ENCODE measurements around the gene MGMT.

Gene MGMT

GRCh38 chr10:129796710-129797420 lies 329.8 kb downstream of the MGMT start:
- Histone ChIP-seq H3K9ac (no peak overlapping the region), H3K27ac (no peak overlapping the region), H3K4me1 (peaks cover 0 to 10% (median 0%) of the 10 kb centered on the region in 10 experiments; a peak in 3 of 20 replicates), H4K20me1 (no peaks in the 10 kb centered on the region), H3K4me2 (peak overlapping the region in 1 of 11 experiments; percentile 11; a peak in 2 of 22 replicates), H3K9me3 (replicated peaks in 1 of 11) (peaks cover 0 to 8% (median 0%) of the 10 kb centered on the region in 11 experiments; a peak in 3 of 22 replicates), H3K36me3 (0 out of 22 replicates have a peak, but pooled peaks cover 0 to 3% (median 0%) of the 10 kb centered on the region in 11 experiments), H3K27me3 (no peaks in the 10 kb centered on the region), H3K4me3 (no peak overlapping the region)
- no peak for TF ChIP-seq Cebpa-rat (IDR thresholded peaks at IDR 0.05)

GRCh38 chr10:129799942-129800341 lies 332.9 kb downstream of the MGMT start:
- TF ChIP-seq Cebpa-rat (IDR thresholded peaks at IDR 0.05), result no peak
- Histone ChIP-seq H3K4me1 (peaks cover 0 to 10% (median 0%) of the 10 kb centered on the region in 10 experiments; a peak in 3 of 20 replicates), H3K27ac (no peak overlapping the region), H3K27me3 (no peaks in the 10 kb centered on the region), H3K9me3 (replicated peaks in 1 of 11) (peaks cover 25 to 31% (median 28%) of the 10 kb centered on the region in 11 experiments), H4K20me1 (no peaks in the 10 kb centered on the region), H3K4me3 (no peak overlapping the region), H3K4me2 (no peak overlapping the region), H3K9ac (no peak overlapping the region), H3K36me3 (no peaks in the 10 kb centered on the region)

- TF ChIP-seq Cebpa-rat (IDR thresholded peaks at IDR 0.05), result no peak
- no peak overlapping the region for H3K4me2 ChIP-seq
- H3K9ac ChIP-seq, result no peak overlapping the region
- no peaks in the 10 kb centered on the region for H4K20me1 ChIP-seq
- peaks cover 0 to 2% (median 0%) of the 10 kb centered on the region in 11 experiments; a peak in 1 of 22 replicates for H3K36me3 ChIP-seq
- H3K27ac ChIP-seq, result no peak overlapping the region
- H3K9me3 ChIP-seq (replicated peaks in 1 of 11), result peaks cover 34 to 40% (median 37%) of the 10 kb centered on the region in 11 experiments
- H3K4me3 ChIP-seq, result no peak overlapping the region
- H3K4me1 ChIP-seq, result peaks cover 0 to 9% (median 0%) of the 10 kb centered on the region in 10 experiments; a peak in 3 of 20 replicates
- no peaks in the 10 kb centered on the region for H3K27me3 ChIP-seq
These were observed 333.8 kb downstream of the MGMT start for GRCh38 chr10:129800796-129801340.

GRCh38 chr10:129807211-129807610 lies 340.2 kb downstream of the MGMT start:
- Histone ChIP-seq H3K9ac (no peak overlapping the region), H3K4me3 (no peak overlapping the region), H3K27ac (no peak overlapping the region), H3K27me3 (no peaks in the 10 kb centered on the region), H3K36me3 (peaks cover 0 to 4% (median 0%) of the 10 kb centered on the region in 11 experiments; a peak in 2 of 22 replicates), H4K20me1 (no peaks in the 10 kb centered on the region), H3K4me1 (no peaks in the 10 kb centered on the region), H3K9me3 (replicated peaks in 1 of 11) (peaks cover 42 to 51% (median 47%) of the 10 kb centered on the region in 11 experiments), H3K4me2 (no peak overlapping the region)
- TF ChIP-seq Cebpa-rat (IDR thresholded peaks at IDR 0.05), result no peak

- no peak overlapping the region for H3K4me3 ChIP-seq
- peaks cover 0 to 4% (median 0%) of the 10 kb centered on the region in 11 experiments; a peak in 2 of 22 replicates for H3K36me3 ChIP-seq
- H3K9ac ChIP-seq, result no peak overlapping the region
- no peaks in the 10 kb centered on the region for H4K20me1 ChIP-seq
- H3K27ac ChIP-seq, result no peak overlapping the region
- H3K27me3 ChIP-seq, result no peaks in the 10 kb centered on the region
- no peak overlapping the region for H3K4me2 ChIP-seq
- H3K9me3 ChIP-seq (replicated peaks in 1 of 11), result peaks cover 31 to 40% (median 36%) of the 10 kb centered on the region in 11 experiments
- H3K4me1 ChIP-seq, result no peaks in the 10 kb centered on the region
- TF ChIP-seq Cebpa-rat (IDR thresholded peaks at IDR 0.05), result no peak
These were observed 341.3 kb downstream of the MGMT start for GRCh38 chr10:129808092-129808983.

GRCh38 chr10:129809431-129809830 lies 342.4 kb downstream of the MGMT start:
- Histone ChIP-seq H3K9me3 (replicated peaks in 1 of 11) (peaks cover 21 to 30% (median 25%) of the 10 kb centered on the region in 11 experiments), H3K4me3 (no peak overlapping the region), H3K9ac (no peak overlapping the region), H3K4me1 (no peaks in the 10 kb centered on the region), H4K20me1 (no peaks in the 10 kb centered on the region), H3K36me3 (peaks cover 0 to 4% (median 0%) of the 10 kb centered on the region in 11 experiments; a peak in 2 of 22 replicates), H3K4me2 (no peak overlapping the region), H3K27me3 (no peaks in the 10 kb centered on the region), H3K27ac (no peak overlapping the region)
- TF ChIP-seq Cebpa-rat (IDR thresholded peaks at IDR 0.05), result no peak

GRCh38 chr10:129809841-129810240 lies 342.8 kb downstream of the MGMT start:
- H3K9me3 ChIP-seq (replicated peaks in 1 of 11), result peaks cover 17 to 26% (median 21%) of the 10 kb centered on the region in 11 experiments
- no peak overlapping the region for H3K27ac ChIP-seq
- H3K4me2 ChIP-seq, result no peak overlapping the region
- no peaks in the 10 kb centered on the region for H3K27me3 ChIP-seq
- H4K20me1 ChIP-seq, result no peaks in the 10 kb centered on the region
- H3K4me1 ChIP-seq, result no peaks in the 10 kb centered on the region
- no peak overlapping the region for H3K4me3 ChIP-seq
- peaks cover 0 to 4% (median 0%) of the 10 kb centered on the region in 11 experiments; a peak in 2 of 22 replicates for H3K36me3 ChIP-seq
- H3K9ac ChIP-seq, result no peak overlapping the region
- no peak for TF ChIP-seq Cebpa-rat (IDR thresholded peaks at IDR 0.05)

- no peaks in the 10 kb centered on the region for H4K20me1 ChIP-seq
- no peaks in the 10 kb centered on the region for H3K27me3 ChIP-seq
- H3K9ac ChIP-seq, result no peak overlapping the region
- peaks cover 0 to 11% (median 5%) of the 10 kb centered on the region in 10 experiments; a peak in 6 of 20 replicates for H3K4me1 ChIP-seq
- H3K4me3 ChIP-seq, result no peak overlapping the region
- H3K36me3 ChIP-seq, result no peaks in the 10 kb centered on the region; a peak in 1 of 22 replicates
- H3K4me2 ChIP-seq, result no peak overlapping the region
- H3K9me3 ChIP-seq (replicated peaks in 1 of 11), result peaks cover 4 to 12% (median 8%) of the 10 kb centered on the region in 11 experiments
- no peak overlapping the region for H3K27ac ChIP-seq
- no peak for TF ChIP-seq Cebpa-rat (IDR thresholded peaks at IDR 0.05)
These were observed 344.2 kb downstream of the MGMT start for GRCh38 chr10:129811208-129811607.

- no peak overlapping the region for H3K4me3 ChIP-seq
- no peak overlapping the region for H3K4me2 ChIP-seq
- H3K9ac ChIP-seq, result no peak overlapping the region
- H3K9me3 ChIP-seq (replicated peaks in 1 of 11), result peaks cover 0 to 3% (median under 1%) of the 10 kb centered on the region in 11 experiments; a peak in 6 of 22 replicates
- no peaks in the 10 kb centered on the region for H4K20me1 ChIP-seq
- H3K36me3 ChIP-seq, result no peaks in the 10 kb centered on the region
- peaks cover 0 to 11% (median 5%) of the 10 kb centered on the region in 10 experiments; a peak in 6 of 20 replicates for H3K4me1 ChIP-seq
- TF ChIP-seq Cebpa-rat (IDR thresholded peaks at IDR 0.05), result no peak
- H3K27ac ChIP-seq, result no peak overlapping the region
- H3K27me3 ChIP-seq, result no peaks in the 10 kb centered on the region
These were observed 345.4 kb downstream of the MGMT start for GRCh38 chr10:129812398-129812797.

All from BLaER1 treated with 17β-estradiol and CSF1 and Interleukin-3, amounts not matched to agents 10 nM and 100 nM (cell line).